CD14-positive monocyte (primary cell): Measurements from ENCODE around the gene SLC22A4. TPM values are rescaled to one million over a fixed set of nuclear protein-coding genes. Genes with fewer than 3 reads are reported as not detected.
A peak's percentile ranks its signal among the peaks of the same experiment; 100 is the strongest.

Experiments
- DNase-seq, 3 donors: peaks; one replicate each; pipeline ENCODE4 v3.0.0-alpha.2; 2011 to 2022
- H2AFZ ChIP-seq: 2 replicates; pipeline ENCODE4 v1.6.0; 2012; ENCODE audit warnings: mild to moderate bottlenecking, low read depth, low read length, inconsistent platforms; ENCODE audit not compliant: insufficient read depth, poor library complexity, severe bottlenecking
- H3K27ac ChIP-seq, 2 donors: 1 replicate in 1 of 2; 2 replicates in 1 of 2; pipeline ENCODE4 v1.5.1; 2012 to 2013; ENCODE audit warnings: low read length in 2 of 2, control low read depth in 1 of 2, inconsistent platforms in 1 of 2, low read depth in 1 of 2, mild to moderate bottlenecking in 1 of 2
- H3K27me3 ChIP-seq, 2 donors: one replicate each; pipeline versions ENCODE4 v1.6.0 to v1.6.1; 2011 to 2013; ENCODE audit warnings: low read length in 2 of 2; ENCODE audit not compliant: control insufficient read depth in 2 of 2, insufficient read depth in 2 of 2
- H3K36me3 ChIP-seq, 2 donors: replicated peaks in 1 of 2; 1 replicate in 1 of 2; 2 replicates in 1 of 2; pipeline versions ENCODE4 v1.5.1 to v1.6.1; 2012 to 2013; ENCODE audit warnings: low read length in 2 of 2, control low read depth in 1 of 2, inconsistent platforms in 1 of 2, mild to moderate bottlenecking in 1 of 2; ENCODE audit not compliant: insufficient read depth in 2 of 2, control insufficient read depth in 1 of 2
- H3K4me1 ChIP-seq, 2 donors: 1 replicate in 1 of 2; 2 replicates in 1 of 2; pipeline versions ENCODE4 v1.5.1 to v1.6.1; 2012 to 2013; ENCODE audit warnings: low read length in 2 of 2, control low read depth in 1 of 2, inconsistent platforms in 1 of 2, mild to moderate bottlenecking in 1 of 2, moderate library complexity in 1 of 2; ENCODE audit not compliant: insufficient read depth in 2 of 2, control insufficient read depth in 1 of 2
- H3K4me2 ChIP-seq: replicated peaks from 2 replicates; pipeline ENCODE3; 2012; ENCODE audit warnings: low read length, moderate library complexity, mild to moderate bottlenecking; ENCODE audit not compliant: poor library complexity, severe bottlenecking; ENCODE audit errors: extremely low read depth
- H3K4me3 ChIP-seq, 3 experiments: fragments of 200-600 bp in 1 of 3; sonication (generic) in 1 of 3; replicated peaks in 1 of 3; 1 replicate in 2 of 3; 2 replicates in 1 of 3; pipeline ENCODE4 v1.5.1; 2011 to 2013; ENCODE audit warnings: low read length in 3 of 3, mild to moderate bottlenecking in 3 of 3, control low read depth in 2 of 3, low read depth in 2 of 3, inconsistent platforms in 1 of 3, moderate library complexity in 1 of 3
- H3K79me2 ChIP-seq: 2 replicates; pipeline ENCODE4 v1.6.0; 2012; ENCODE audit warnings: mild to moderate bottlenecking, control low read depth, inconsistent platforms, low read length, moderate library complexity; ENCODE audit not compliant: insufficient read depth
- H3K9ac ChIP-seq: 2 replicates; pipeline ENCODE4 v1.6.0; 2017; ENCODE audit warnings: low read length, mild to moderate bottlenecking; ENCODE audit not compliant: insufficient read depth, poor library complexity, severe bottlenecking
- H3K9me3 ChIP-seq, 2 donors: replicated peaks in 1 of 2; 1 replicate in 1 of 2; 2 replicates in 1 of 2; pipeline versions ENCODE4 v1.5.1 to v1.6.1; 2012 to 2013; ENCODE audit warnings: low read length in 2 of 2, control low read depth in 1 of 2; ENCODE audit not compliant: control insufficient read depth in 1 of 2, insufficient read depth in 1 of 2
- H4K20me1 ChIP-seq: 2 replicates; pipeline ENCODE4 v1.6.0; 2012; ENCODE audit warnings: mild to moderate bottlenecking, low read length, control low read depth, moderate library complexity; ENCODE audit not compliant: insufficient read depth
- H3K27ac Mint-ChIP-seq, 7 donors: one replicate each; pipeline ENCODE4 v1.8.0; 2020; ENCODE audit warnings: mild to moderate bottlenecking in 7 of 7, mixed read lengths in 7 of 7, moderate library complexity in 6 of 7, inconsistent platforms in 2 of 7
- H3K27me3 Mint-ChIP-seq, 3 donors: one replicate each; pipeline ENCODE4 v1.8.0; 2021 to 2022; ENCODE audit warnings: low read depth in 3 of 3, mild to moderate bottlenecking in 3 of 3, mixed read lengths in 3 of 3, moderate library complexity in 3 of 3, inconsistent platforms in 1 of 3
- H3K36me3 Mint-ChIP-seq, 2 donors: one replicate each; pipeline ENCODE4 v1.8.0; 2020; ENCODE audit warnings: mixed read lengths in 2 of 2, inconsistent platforms in 1 of 2, mild to moderate bottlenecking in 1 of 2
- H3K4me1 Mint-ChIP-seq: one replicate; pipeline ENCODE4 v1.8.0; 2020; ENCODE audit warnings: mild to moderate bottlenecking, mixed read lengths
- H3K4me3 Mint-ChIP-seq, 2 donors: one replicate each; pipeline ENCODE4 v1.8.0; 2020; ENCODE audit warnings: mild to moderate bottlenecking in 2 of 2, mixed read lengths in 2 of 2, moderate library complexity in 1 of 2
- H3K9me3 Mint-ChIP-seq, 7 donors: one replicate each; pipeline ENCODE4 v1.8.0; 2020 to 2022; ENCODE audit warnings: mixed read lengths in 7 of 7, mild to moderate bottlenecking in 6 of 7, moderate library complexity in 6 of 7, inconsistent platforms in 2 of 7
- WGBS: methylation state at CpG from one replicate; pipeline ENCODE4 v1.1.5; 2013; ENCODE audit warnings: missing lambda C conversion rate; ENCODE audit not compliant: insufficient coverage; 5-methylcytosine and 5-hydroxymethylcytosine counted together
- intact Hi-C, 2 donors: fragments of 100-400 bp; cut with micrococcal nuclease; formaldehyde crosslinking; loops; one replicate each; pipeline versions ENCODE4 v1.15.0 to v1.15.1; 2023
- polyA plus RNA-seq, 3 donors: library from polyadenylated mRNA; depleted of rRNA in 1 of 3; unstranded in 2 of 3; stranded (reverse) in 1 of 3; fragments of 300-500 nt in 2 of 3; fragments of >200 nt in 1 of 3; fragmentation: Illumina TruSeq in 2 of 3; gene quantifications; 1 replicate in 2 of 3; 2 replicates in 1 of 3; pipeline ENCODE4 v1.2.3, GENCODE V29; 2012 to 2021
- TF ChIP-seq, protein P1 (sequence below): fragments of 200-600 bp; IDR thresholded peaks from one replicate; pipeline ENCODE4 v1.8.0; 2022; ENCODE audit warnings: antibody characterized with exemption, mild to moderate bottlenecking

SLC22A4 gene
- polyA plus RNA-seq, 3 donors, result 7.2 to 13.0 (median 12.2) TPM

DNA sequence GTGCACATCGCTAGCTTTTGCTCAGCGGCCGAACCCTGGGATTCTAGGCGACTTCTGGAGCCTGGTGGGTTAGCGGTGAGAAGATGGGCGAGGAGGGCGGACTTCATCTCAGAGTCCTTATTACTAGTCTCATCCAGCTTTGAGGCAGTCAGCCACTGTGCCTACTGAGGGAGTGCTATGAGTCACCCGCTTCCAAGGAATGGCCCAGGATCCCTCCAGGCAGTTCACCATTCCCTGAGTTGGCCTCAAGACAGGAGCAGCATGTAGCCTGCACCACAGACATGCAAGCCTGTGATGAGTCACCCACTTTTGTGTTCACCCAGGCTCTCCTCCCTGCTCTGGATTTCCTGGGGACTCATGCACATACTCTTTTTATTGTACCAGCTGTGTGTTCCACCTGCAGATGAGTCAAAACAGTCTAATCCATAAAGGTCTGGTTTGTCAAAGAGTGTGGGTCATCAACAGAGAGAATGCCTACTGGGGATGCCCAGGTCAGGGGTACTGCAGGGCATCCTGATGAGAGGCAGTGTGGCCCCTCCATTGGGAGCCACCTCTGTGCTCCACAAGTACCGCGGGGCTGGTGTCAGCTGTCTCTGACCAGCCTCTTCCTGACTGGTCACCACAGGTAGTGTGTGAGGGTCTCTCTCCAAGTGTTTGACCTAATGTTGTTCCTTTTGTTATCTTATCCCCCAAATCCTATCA is 95.5 kb downstream of the SLC22A4 start:
- peaks cover 24 to 53% of the 10 kb centered on the region in 2 donors for H3K36me3 ChIP-seq
- H2AFZ ChIP-seq, result no peak overlapping the region
- H3K9ac ChIP-seq, result no peak overlapping the region
- Mint-ChIP-seq H3K36me3 (peaks cover 18 to 32% of the 10 kb centered on the region in 2 donors), H3K4me1 (peaks cover 40% of the 10 kb centered on the region), H3K4me3 (no peak overlapping the region), H3K27me3 (no peaks in the 10 kb centered on the region), H3K9me3 (no peaks in the 10 kb centered on the region), H3K27ac (peak overlapping the region in 3 of 7 donors; percentile 10 to 58 (median 18))
- no peaks in the 10 kb centered on the region for H3K9me3 ChIP-seq
- 97% methylated on average over 8 of the region's 10 CpGs for WGBS
- no peak overlapping the region for H3K4me2 ChIP-seq
- no peaks in the 10 kb centered on the region for H3K79me2 ChIP-seq
- TF ChIP-seq, protein P1, sequence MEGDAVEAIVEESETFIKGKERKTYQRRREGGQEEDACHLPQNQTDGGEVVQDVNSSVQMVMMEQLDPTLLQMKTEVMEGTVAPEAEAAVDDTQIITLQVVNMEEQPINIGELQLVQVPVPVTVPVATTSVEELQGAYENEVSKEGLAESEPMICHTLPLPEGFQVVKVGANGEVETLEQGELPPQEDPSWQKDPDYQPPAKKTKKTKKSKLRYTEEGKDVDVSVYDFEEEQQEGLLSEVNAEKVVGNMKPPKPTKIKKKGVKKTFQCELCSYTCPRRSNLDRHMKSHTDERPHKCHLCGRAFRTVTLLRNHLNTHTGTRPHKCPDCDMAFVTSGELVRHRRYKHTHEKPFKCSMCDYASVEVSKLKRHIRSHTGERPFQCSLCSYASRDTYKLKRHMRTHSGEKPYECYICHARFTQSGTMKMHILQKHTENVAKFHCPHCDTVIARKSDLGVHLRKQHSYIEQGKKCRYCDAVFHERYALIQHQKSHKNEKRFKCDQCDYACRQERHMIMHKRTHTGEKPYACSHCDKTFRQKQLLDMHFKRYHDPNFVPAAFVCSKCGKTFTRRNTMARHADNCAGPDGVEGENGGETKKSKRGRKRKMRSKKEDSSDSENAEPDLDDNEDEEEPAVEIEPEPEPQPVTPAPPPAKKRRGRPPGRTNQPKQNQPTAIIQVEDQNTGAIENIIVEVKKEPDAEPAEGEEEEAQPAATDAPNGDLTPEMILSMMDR, result no peak
- H3K4me3 ChIP-seq, result no peak overlapping the region
- intact Hi-C loops, result loop anchor here (5.0 to 10.0 kb wide), 2 partner anchors 433 to 495 kb away; no protein-coding TSS in a partner anchor
- no peaks in the 10 kb centered on the region for H4K20me1 ChIP-seq
- no peak overlapping the region for H3K27ac ChIP-seq
- peak in 2 of 3 donors; percentile 31 to 60 for DNase-seq
- H3K4me1 ChIP-seq, result peaks cover 39 to 47% of the 10 kb centered on the region in 2 donors
- H3K27me3 ChIP-seq, result no peaks in the 10 kb centered on the region

GRCh38 chr5:132391247-132391646 is 97.1 kb downstream of the SLC22A4 start:
- 96% methylated on average over 3 of the region's 5 CpGs for WGBS
- Histone ChIP-seq H3K4me1 (peaks cover 31 to 37% of the 10 kb centered on the region in 2 donors), H3K9ac (no peak overlapping the region), H3K36me3 (peaks cover 24 to 68% of the 10 kb centered on the region in 2 donors), H3K79me2 (no peaks in the 10 kb centered on the region), H2AFZ (no peak overlapping the region), H3K4me2 (no peak overlapping the region), H3K27me3 (no peaks in the 10 kb centered on the region), H4K20me1 (no peaks in the 10 kb centered on the region), H3K27ac (no peak overlapping the region), H3K9me3 (no peaks in the 10 kb centered on the region), H3K4me3 (no peak overlapping the region)
- no peak overlapping the region for H3K4me3 Mint-ChIP-seq
- TF ChIP-seq, protein P1, result no peak
- intact Hi-C loops, result no loop called here
- no peaks in the 10 kb centered on the region for H3K27me3 Mint-ChIP-seq
- peaks cover 30% of the 10 kb centered on the region for H3K4me1 Mint-ChIP-seq
- peaks cover 28 to 40% of the 10 kb centered on the region in 2 donors for H3K36me3 Mint-ChIP-seq
- no peaks in the 10 kb centered on the region for H3K9me3 Mint-ChIP-seq
- H3K27ac Mint-ChIP-seq, result no peak overlapping the region
- no peak for DNase-seq
